Measurements from ENCODE around the gene TLR8. TPM values are rescaled to one million over a fixed set of nuclear protein-coding genes. Genes with fewer than 3 reads are reported as not detected.

The TLR8 gene
- total RNA-seq (2013; cell fraction: nucleolus; rRNA removed): 0.15 TPM in 1 of 2 replicates, not detected in the other
- not detected in 2 replicates for total RNA-seq (2014; rRNA removed)
- total RNA-seq (2014; rRNA removed; fragmentation: Illumina TruSeq; extraction: Trizol): not detected in 2 replicates
- total RNA-seq (2021): not detected in 2 replicates
- polyA plus RNA-seq (2011; ENCODE audit: low read depth): not detected
- polyA plus RNA-seq (2011; rRNA removed): 0.04 TPM in 1 of 2 replicates, not detected in the other
- not detected in 2 replicates for polyA plus RNA-seq (2011; cell fraction: cytosol; rRNA removed)
- 0.03 TPM in 2 replicates for polyA plus RNA-seq (2011; cell fraction: nucleus; rRNA removed)
- not detected in 2 replicates for polyA plus RNA-seq (2012)
- not detected in 2 replicates for polyA plus RNA-seq (2014; fragmentation: Illumina TruSeq; extraction: Trizol)
- polyA plus RNA-seq (2014; fragmentation: Nextera tagmentation; extraction: Ambion mirVana): not detected
- polyA plus RNA-seq (2014; rRNA removed): 0.03 TPM in 1 of 2 replicates, not detected in the other
- not detected for polyA plus RNA-seq (2016; fragmentation: Nextera tagmentation; extraction: Ambion mirVana)
- not detected in 2 replicates for polyA minus RNA-seq (2011; rRNA and poly(A)+ RNA removed)
- not detected in 2 replicates for polyA minus RNA-seq (2011; cell fraction: cytosol; rRNA and poly(A)+ RNA removed)
- polyA minus RNA-seq (2011; cell fraction: nucleus; rRNA and poly(A)+ RNA removed): not detected in 2 replicates
- Bru-seq, nascent RNA: percentile 16 among the genes with signal in this experiment
- percentile 21 among the genes with signal in this experiment for BruChase-seq, experiment 1, labeled RNA remaining after a 6-hour chase
- percentile 29 among the genes with signal in this experiment for BruChase-seq, experiment 2, labeled RNA remaining after a 2-hour chase
- long read RNA-seq, experiment 1: 0 reads
- long read RNA-seq, experiment 2: 0 reads

- CTCF ChIA-PET: interaction anchor here (1.0 to 4.7 kb wide), 3 partner anchors 17 to 138 kb away, joined by 3 to 16 read pairs (median 3); no protein-coding TSS in a partner anchor
- no peak for FAIRE-seq
- no peaks in the 10 kb centered on the region for H3K79me2 ChIP-seq (ENCODE audit: control insufficient read depth, insufficient read depth, low read length)
Observed at GRCh38 chrX:12906046-12906761, at the start of gene TLR8. TSS of gene TLR8 (plus strand) at chrX:12906620. CDS start at chrX:12906707, 87 bp downstream.

More at GRCh38 chrX:12906046-12906761, at the start of gene TLR8:
- no TSS peak for BruUV-seq (replicated peaks)
- Histone ChIP-seq H3K9me3 (replicated peaks; ENCODE audit: control insufficient read depth, insufficient read depth, low read length) (no peaks in the 10 kb centered on the region), H3K27ac (ENCODE audit: control insufficient read depth, insufficient read depth) (no peak within 1 kb of the TSS), H3K36me3 (ENCODE audit: control insufficient read depth in 2 of 2, insufficient read depth in 2 of 2, low read length in 1 of 2) (no peaks in the 10 kb centered on the region), H2AFZ (ENCODE audit: control insufficient read depth, low read depth, low read length) (no peak within 1 kb of the TSS), H3K4me3 (no peak within 1 kb of the TSS), H3K9ac (ENCODE audit: control insufficient read depth, insufficient read depth, low read length) (no peak within 1 kb of the TSS), H3K4me2 (ENCODE audit: control insufficient read depth, insufficient read depth) (no peak within 1 kb of the TSS), H3K4me1 (ENCODE audit: control insufficient read depth, insufficient read depth, low read length) (no peaks in the 10 kb centered on the region), H4K20me1 (ENCODE audit: control insufficient read depth, insufficient read depth) (no peaks in the 10 kb centered on the region), H3K27me3 (replicated peaks in 1 of 2; ENCODE audit: control insufficient read depth in 2 of 2, insufficient read depth in 2 of 2, low read length in 1 of 2) (no peaks in the 10 kb centered on the region)
- in situ Hi-C loops (cut with MboI): loop anchor here (25.0 kb wide), 1 partner anchor 819 kb away; no protein-coding TSS in a partner anchor
- RAD21 ChIA-PET (ENCODE audit: unreplicated experiment): no interaction called here
- DNase-seq (ENCODE audit: low read depth, low spot score) (no peak), ATAC-seq (no peak)
- intact Hi-C loops (cut with micrococcal nuclease; ENCODE audit: unreplicated experiment): loop anchor here (10.0 kb wide), 1 partner anchor 391 kb away; no protein-coding TSS in a partner anchor
- SMC1A ChIA-PET (ENCODE audit: uncharacterized antibody, unreplicated experiment): interaction anchor here (1.5 kb wide), 1 partner anchor 92 kb away, joined by 7 read pairs; no protein-coding TSS in a partner anchor
- no peak for TF ChIP-seq KAT2A (conservative IDR thresholded peaks at IDR 0.05; ENCODE audit: control insufficient read depth, low read depth, low read length)
- TF ChIP-seq NFYA (IDR thresholded peaks at IDR 0.05; ENCODE audit: borderline replicate concordance, low read depth, low read length): no peak
- TF ChIP-seq TARDBP (IDR thresholded peaks at IDR 0.05; ENCODE audit: borderline replicate concordance): no peak
- no peak for TF ChIP-seq PRDM15 (CRISPR knock-in tag; IDR thresholded peaks at IDR 0.05)
- POLR2A ChIA-PET: no interaction called here
- 53% methylated on average over 15 of the region's 15 CpGs for WGBS (ENCODE audit: insufficient coverage, insufficient replicate concordance, low lambda C conversion rate, missing lambda C conversion rate)
